Amygdala (tissue), 56 donors: ENCODE data around the gene HRCT1.
"Not testable (repeated sequence)": the region's sequence is repeated elsewhere in the genome, so short reads cannot be mapped to it uniquely, and the experiment has no call there.

Experiments used
- DNase-seq, 56 donors: peaks; one replicate each; lab custom pipeline; 2025; lab: John Stamatoyannopoulos, UW

Gene HRCT1

DNA sequence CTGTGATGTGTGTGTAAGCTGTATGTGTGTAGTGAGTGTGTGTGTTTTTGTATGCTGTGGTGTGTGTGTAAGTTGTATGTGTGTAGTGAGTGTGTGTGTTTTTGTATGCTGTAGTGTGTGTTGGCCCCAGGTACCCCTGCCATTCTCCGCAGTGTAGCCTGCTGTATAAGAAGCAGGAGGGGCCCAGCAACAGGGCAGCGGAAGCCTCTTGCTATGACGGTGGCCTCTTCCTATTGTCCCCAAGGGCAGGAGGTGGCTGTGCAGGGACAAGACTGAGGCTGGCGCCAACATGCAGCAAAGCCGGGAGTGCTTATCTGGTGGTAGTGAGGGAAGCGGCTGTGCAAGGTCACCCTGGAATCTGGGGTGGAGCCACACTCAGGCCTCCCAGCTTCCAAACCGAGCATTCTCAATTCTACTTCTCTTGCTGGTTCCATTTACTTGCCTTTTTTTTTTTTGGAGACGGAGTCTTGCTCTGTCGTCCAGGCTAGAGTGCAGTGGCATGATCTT lies 8.4 kb downstream of the HRCT1 start:
- DNase-seq: no peak

DNA sequence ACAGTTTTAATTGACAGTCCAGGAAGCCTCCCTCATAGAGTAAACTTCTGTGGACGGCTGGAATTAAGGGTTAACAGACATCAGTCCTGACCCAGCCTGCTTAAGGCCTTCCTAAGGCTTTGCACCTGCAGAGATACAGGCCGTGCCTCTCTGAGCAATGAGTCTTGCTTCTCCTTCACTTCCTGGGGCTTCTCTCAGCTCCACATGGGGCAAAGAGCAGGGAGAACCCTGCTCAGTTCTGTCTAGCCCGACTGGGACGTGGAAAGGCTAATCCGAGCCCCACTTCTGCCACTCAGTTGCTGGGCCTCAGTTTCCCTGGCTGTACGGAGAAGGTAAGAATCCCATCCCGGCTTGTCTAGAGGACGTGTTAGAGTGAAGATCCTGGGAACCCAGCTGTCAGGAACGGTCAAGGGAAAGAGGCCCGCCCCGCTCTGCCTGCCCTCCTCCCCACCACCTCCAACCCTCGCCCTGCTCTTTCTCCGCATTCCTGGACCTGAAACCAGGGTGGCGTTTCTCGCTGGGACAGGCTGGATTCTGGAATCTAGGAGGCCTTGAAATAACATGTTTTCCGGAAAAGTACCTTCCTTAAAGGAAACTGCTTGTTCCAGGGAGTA lies 9.8 kb downstream of the HRCT1 start:
- no peak for DNase-seq

DNA sequence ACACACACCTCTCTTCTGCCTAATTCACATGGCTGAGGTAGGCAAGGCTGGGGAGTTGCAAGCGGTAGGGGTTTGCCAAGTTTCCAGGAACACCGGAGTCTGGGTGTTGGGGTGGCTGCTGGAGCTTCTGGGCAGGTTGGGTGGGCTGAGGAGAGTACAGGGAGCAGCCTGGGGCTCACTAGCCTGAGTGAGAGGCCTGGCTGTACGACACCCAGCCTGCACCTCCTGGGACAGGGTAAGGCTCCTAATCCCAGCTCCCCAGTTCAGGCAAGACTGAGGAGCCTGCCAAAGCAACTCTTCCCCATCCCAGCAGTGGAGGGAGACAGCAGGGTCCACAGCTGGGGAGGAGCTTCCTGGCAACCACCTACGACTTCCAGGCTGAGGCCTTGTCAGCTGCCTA lies 11.3 kb downstream of the HRCT1 start:
- no peak for DNase-seq

DNA sequence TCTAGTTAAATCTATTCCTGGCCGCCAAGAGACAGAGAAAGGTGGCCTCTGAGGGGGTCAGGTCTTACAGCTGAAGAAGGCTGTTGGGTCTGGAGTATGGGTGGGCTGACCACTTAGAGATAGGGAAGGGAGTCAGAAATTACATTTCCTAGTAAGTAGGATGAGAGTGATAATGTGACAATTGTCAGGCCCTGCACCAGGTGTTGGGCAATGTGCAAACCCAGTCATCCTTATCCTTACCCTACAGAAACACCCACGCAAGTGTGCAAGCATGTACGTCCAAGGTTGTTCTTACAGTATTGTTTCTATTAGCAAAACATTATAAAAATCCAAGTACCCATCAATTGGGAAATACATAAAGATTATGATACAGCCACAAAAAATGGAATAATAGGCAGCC lies 12.8 kb downstream of the HRCT1 start:
- DNase-seq: no peak

DNA sequence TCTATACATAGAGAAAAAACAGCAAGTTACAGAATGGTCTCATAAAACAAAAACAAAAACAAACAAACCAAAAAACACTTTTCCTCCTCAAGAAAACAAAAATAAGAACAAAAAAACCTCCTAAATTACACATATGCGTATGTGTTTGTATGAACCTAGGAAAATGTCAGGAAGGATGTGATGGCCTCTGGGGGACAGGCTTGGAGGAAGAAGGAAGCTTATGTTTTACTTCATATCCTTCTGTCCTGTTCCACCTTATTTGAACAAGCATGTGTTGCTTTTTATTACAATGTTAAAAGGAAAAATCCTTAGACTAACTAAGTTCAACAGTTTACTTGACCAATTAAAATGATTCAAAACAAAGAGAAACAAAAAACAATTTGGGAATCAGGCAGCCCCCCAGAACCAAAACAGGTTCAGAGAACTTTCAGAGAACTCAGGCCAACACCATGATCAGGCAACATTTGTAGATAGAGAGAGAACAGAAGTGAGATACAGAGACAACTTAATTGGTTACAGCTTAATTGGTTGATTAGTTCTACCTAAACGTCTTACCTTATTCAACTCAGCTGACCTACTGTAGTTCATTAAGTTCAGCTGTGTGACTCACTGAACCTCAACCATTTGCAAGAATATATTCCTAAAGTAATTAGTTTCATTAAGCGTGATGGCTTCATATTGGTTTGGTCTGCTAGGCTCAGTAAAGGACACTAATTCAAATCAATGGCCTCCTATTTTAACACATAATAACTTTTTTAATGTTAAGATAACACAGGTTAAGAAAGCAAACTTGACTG lies 13.4 kb downstream of the HRCT1 start:
- no peak for DNase-seq

GRCh38 chr9:35920051-35920620 lies 14.1 kb downstream of the HRCT1 start:
- DNase-seq: no peak

- DNase-seq: no peak
These were observed 17.6 kb downstream of the HRCT1 start for GRCh38 chr9:35923598-35923926.

- DNase-seq: peak in 8 of 56 donors; percentile 4 to 51 (median 33)
These were observed 18.1 kb downstream of the HRCT1 start for GRCh38 chr9:35923927-35924763.

DNA sequence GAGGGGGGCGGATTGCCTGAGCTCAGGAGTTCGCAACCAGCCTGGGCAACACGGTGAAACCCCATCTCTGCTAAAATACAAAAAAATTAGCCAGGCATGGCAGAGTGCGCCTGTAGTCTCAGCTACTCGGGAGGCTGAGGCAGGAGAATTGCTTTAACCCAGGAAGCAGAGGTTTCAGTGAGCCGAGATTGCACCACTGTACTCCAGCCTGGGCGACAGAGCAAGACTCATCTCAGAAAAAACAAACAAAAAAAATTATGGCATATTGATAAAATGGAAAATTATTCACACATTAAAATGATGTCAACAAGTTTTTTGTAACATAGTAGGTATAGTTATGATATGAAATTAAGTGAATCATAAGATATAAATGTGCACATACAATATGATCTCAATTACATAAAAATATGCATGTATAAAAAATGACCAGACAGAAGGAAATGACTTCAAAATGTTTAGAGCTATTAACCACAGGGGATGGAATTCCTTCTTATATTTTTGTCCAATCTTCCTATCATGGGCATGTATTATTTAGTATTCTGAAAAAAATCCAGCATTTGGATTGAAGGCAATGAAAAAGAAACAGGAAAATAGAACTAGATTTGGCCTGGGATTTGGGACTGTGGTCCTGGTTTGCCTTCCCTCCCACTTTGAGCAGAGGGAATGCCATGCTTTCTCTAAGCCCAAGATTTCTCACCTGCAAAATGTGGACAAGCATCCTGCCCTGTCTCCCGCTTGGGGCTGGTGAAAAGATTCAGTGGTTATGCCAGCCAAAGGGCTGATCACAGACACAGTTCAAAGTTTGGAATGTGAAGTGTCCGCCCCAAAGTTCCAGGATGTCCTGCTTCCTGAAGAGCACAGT lies 22.8 kb downstream of the HRCT1 start:
- no peak for DNase-seq

- no peak for DNase-seq
These were observed 23.4 kb downstream of the HRCT1 start for GRCh38 chr9:35929453-35929718.

DNA sequence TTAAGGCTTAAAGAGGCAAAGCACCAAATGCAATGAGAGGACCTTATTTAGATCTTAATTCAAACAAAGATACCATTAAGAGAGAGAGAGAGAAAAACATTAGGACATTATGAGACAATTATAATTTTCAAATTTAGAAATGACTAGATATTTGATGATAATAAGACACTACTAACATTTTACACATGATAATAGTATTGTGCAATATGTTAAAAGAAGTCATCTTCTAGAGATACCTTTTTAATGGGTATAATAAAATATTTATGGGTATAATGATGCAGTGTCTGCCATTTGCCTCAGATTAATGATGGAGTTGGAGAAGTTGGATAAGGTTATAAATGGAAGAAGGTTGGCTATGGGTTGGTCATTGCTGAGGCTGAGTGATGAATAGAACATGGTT lies 24.5 kb downstream of the HRCT1 start:
- no peak for DNase-seq

DNA sequence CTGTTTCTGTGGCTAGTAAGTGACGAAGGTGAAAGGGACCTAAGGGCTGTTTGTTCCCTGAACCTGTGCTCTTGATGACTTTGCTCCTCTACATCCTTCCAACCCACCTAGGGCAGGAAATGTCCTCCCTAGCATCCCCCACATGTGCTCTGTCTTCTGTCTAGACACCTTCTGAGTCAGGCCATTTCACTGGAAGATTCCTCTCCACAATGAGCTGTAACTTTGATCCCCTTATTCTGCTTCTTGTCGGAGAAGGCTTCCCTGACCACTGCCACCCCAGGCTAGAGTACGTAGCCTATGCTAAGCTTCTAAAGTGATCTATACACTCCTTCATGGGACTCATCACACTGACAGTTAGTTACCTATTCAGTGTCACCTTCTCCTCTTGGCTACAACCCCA lies 25.0 kb downstream of the HRCT1 start:
- no peak for DNase-seq

GRCh38 chr9:35932735-35933134 lies 26.7 kb downstream of the HRCT1 start:
- DNase-seq: no peak

GRCh38 chr9:35933550-35934067 lies 27.6 kb downstream of the HRCT1 start:
- DNase-seq: no peak

GRCh38 chr9:35934069-35934468 lies 28.1 kb downstream of the HRCT1 start:
- not testable (repeated sequence) for DNase-seq

GRCh38 chr9:35935261-35935660 lies 29.3 kb downstream of the HRCT1 start:
- DNase-seq: no peak

- no peak for DNase-seq
These were observed 29.9 kb downstream of the HRCT1 start for GRCh38 chr9:35935755-35936509.

GRCh38 chr9:35937227-35937626 lies 31.2 kb downstream of the HRCT1 start:
- no peak for DNase-seq
